A549 (cell line): ENCODE results near the gene DUSP11. TPM values are rescaled to one million over a fixed set of nuclear protein-coding genes. Genes with fewer than 3 reads are reported as not detected.
A peak's percentile ranks its signal among the peaks of the same experiment; 100 is the strongest.
"Not testable (repeated sequence)": the region's sequence is repeated elsewhere in the genome, so short reads cannot be mapped to it uniquely, and the experiment has no call there.

Experiments used
- ATAC-seq, 2 experiments: fragments of 200-7000 bp in 1 of 2; fragments of >200 bp in 1 of 2; cut with Nextera tagmentation in 1 of 2; cut with Tn5 transposase in 1 of 2; 3 replicates each; pipeline versions ENCODE4 v1.8.0 to v1.9.1; 2018 to 2020; ENCODE audit warnings: mild to moderate bottlenecking in 1 of 2, moderate library complexity in 1 of 2
- CTCF ChIA-PET: fragments of 300-600 bp; sonication (Branson Sonifier 250); formaldehyde crosslinking; extraction: SDS; loops from one replicate; lab custom pipeline; 2021; ENCODE audit warnings: antibody characterized with exemption, inconsistent platforms; lab: Yijun Ruan, JAX
- POLR2A ChIA-PET: fragments of 350-600 bp; formaldehyde crosslinking; extraction: SDS; loops from one replicate; lab custom pipeline; 2021; ENCODE audit warnings: antibody characterized with exemption, inconsistent platforms; lab: Yijun Ruan, JAX
- DNase-seq, 2 experiments: peaks; one replicate each; pipeline versions ENCODE4 v3.0.0 to v3.0.0-alpha.2; 2011 to 2016; ENCODE audit warnings: low read depth in 1 of 2, low spot score in 1 of 2
- FAIRE-seq: peaks from 2 replicates; lab custom pipeline; 2011; peaks lifted over from hg19 to GRCh38; lab: Jason Lieb, UNC
- H3K27ac ChIP-seq, 2 experiments: fragments of >200 bp; sonication (Bioruptor Twin); formaldehyde crosslinking; 3 replicates each; pipeline ENCODE4 v1.5.1; 2016 to 2017
- H3K4me1 ChIP-seq: fragments of >200 bp; sonication (Bioruptor Twin); formaldehyde crosslinking; 3 replicates; pipeline ENCODE4 v1.6.1; 2016
- H3K4me2 ChIP-seq: fragments of >200 bp; sonication (Bioruptor Twin); formaldehyde crosslinking; 3 replicates; pipeline ENCODE4 v1.6.1; 2016
- H3K4me3 ChIP-seq: fragments of >200 bp; sonication (Bioruptor Twin); formaldehyde crosslinking; 3 replicates; pipeline ENCODE4 v1.5.1; 2016
- H3K9me3 ChIP-seq: fragments of >200 bp; sonication (Bioruptor Twin); formaldehyde crosslinking; 3 replicates; pipeline ENCODE4 v1.6.1; 2016
- BHLHE40 ChIP-seq: IDR thresholded peaks from 2 replicates; pipeline ENCODE4 v1.6.1; 2012; ENCODE audit warnings: low read depth, low read length, inconsistent platforms
- CBX2 ChIP-seq: fragments of 200-600 bp; sonication (generic); IDR thresholded peaks from 2 replicates; pipeline ENCODE4 v1.6.1; 2016; ENCODE audit warnings: low read depth, mild to moderate bottlenecking, borderline replicate concordance
- CBX8 ChIP-seq: fragments of 200-600 bp; sonication (generic); IDR thresholded peaks from 2 replicates; pipeline ENCODE4 v1.6.1; 2016
- CEBPB ChIP-seq, 2 experiments: fragments of >200 bp in 1 of 2; sonication (Bioruptor Twin) in 1 of 2; formaldehyde crosslinking in 1 of 2; IDR thresholded peaks; 2 replicates each; pipeline ENCODE4 v1.6.1; 2012 to 2016
- EHF ChIP-seq: fragments of 250-450 bp; sonication (Bioruptor Pico); IDR thresholded peaks from 2 replicates; pipeline ENCODE4 v1.5.0; 2020; ENCODE audit warnings: mild to moderate bottlenecking
- EHMT2 ChIP-seq: fragments of 200-600 bp; sonication (generic); IDR thresholded peaks from 2 replicates; pipeline ENCODE4 v1.6.1; 2016; ENCODE audit warnings: antibody characterized with exemption, low read depth, mild to moderate bottlenecking, moderate library complexity
- ELK1 ChIP-seq: fragments of 150-350 bp; IDR thresholded peaks from 2 replicates; pipeline ENCODE4 v1.6.1; 2014; ENCODE audit warnings: low read depth, mild to moderate bottlenecking, low read length
- GATA3 ChIP-seq: IDR thresholded peaks from 2 replicates; pipeline ENCODE4 v1.6.1; 2012; ENCODE audit warnings: borderline replicate concordance
- HOXA7 ChIP-seq: fragments of 250-450 bp; sonication (Bioruptor Pico); IDR thresholded peaks from 2 replicates; pipeline ENCODE4 v1.5.0; 2020; ENCODE audit warnings: mild to moderate bottlenecking, moderate library complexity
- JUNB ChIP-seq: fragments of >200 bp; sonication (Bioruptor Twin); formaldehyde crosslinking; IDR thresholded peaks from 2 replicates; pipeline ENCODE4 v1.6.1; 2016
- MAX ChIP-seq: IDR thresholded peaks from 2 replicates; pipeline ENCODE4 v1.6.1; 2012
- POLR2AphosphoS2 ChIP-seq: conservative IDR thresholded peaks from 2 replicates; pipeline ENCODE4 v1.6.1; 2012; ENCODE audit warnings: low read length, improper control_type of control experiment, inconsistent platforms
- TFCP2L1 ChIP-seq: fragments of 250-450 bp; sonication (Bioruptor Pico); IDR thresholded peaks from 2 replicates; pipeline ENCODE4 v1.5.0; 2021; ENCODE audit warnings: mild to moderate bottlenecking
- USF2 ChIP-seq: fragments of 450-650 bp; IDR thresholded peaks from 2 replicates; pipeline ENCODE4 v1.6.1; 2014; ENCODE audit warnings: antibody characterized with exemption
- ZNF302 ChIP-seq: fragments of 250-450 bp; sonication (Bioruptor Pico); IDR thresholded peaks from 2 replicates; pipeline ENCODE4 v1.9.0; 2021; ENCODE audit warnings: inconsistent platforms, mild to moderate bottlenecking, moderate library complexity
- WGBS: methylation state at CpG from one replicate; pipeline ENCODE4 v1.1.6; 2017; ENCODE audit errors: missing lambda C conversion rate; 5-methylcytosine and 5-hydroxymethylcytosine counted together
- polyA plus RNA-seq, 4 experiments: library from polyadenylated mRNA; depleted of rRNA in 3 of 4; stranded (reverse); fragments of >200 nt; fragmentation: RNase III in 1 of 4; extraction: RNeasy Plus Mini Kit Qiagen cat#74134 plus additional on column Dnase treatment in 1 of 4; gene quantifications; 2 replicates in 3 of 4; 3 replicates in 1 of 4; pipeline ENCODE4 v1.2.3, GENCODE V29; 2011 to 2017

Gene DUSP11
- polyA plus RNA-seq, 2 of the 4 experiments (the other 2 are of a cell fraction) = 26.2 to 54.8 TPM

- ChIA-PET CTCF (interaction anchor here (0.6 to 0.8 kb wide), 3 partner anchors 11 to 237 kb away, joined by 3 read pairs; no protein-coding TSS in a partner anchor), POLR2A (interaction anchor here (1.1 kb wide), 1 partner anchor 42 kb away, joined by 5 read pairs; the partner anchor contains the start of gene TPRKB)
- H3K9me3 ChIP-seq, FAIRE-seq: not testable (repeated sequence)
- Histone ChIP-seq H3K4me3 (peak overlapping the region; percentile 94), H3K27ac (peak overlapping the region; percentile 90), H3K4me1 (peaks cover 19% of the 10 kb centered on the region), H3K4me2 (peak overlapping the region; percentile 90)
- peak in 1 of 2 experiments; percentile 8 for DNase-seq
- peak in 1 of 2 experiments; percentile 3; a peak in 1 of 6 replicates for ATAC-seq
- 70% methylated on average over 18 of the region's 18 CpGs for WGBS
Measured at GRCh38 chr2:73778867-73779466, 936 bp downstream of the DUSP11 start.

- FAIRE-seq (no peak), ATAC-seq (no peak), DNase-seq (no peak)
- H3K27ac ChIP-seq = no peak overlapping the region
- H3K4me2 ChIP-seq = no peak overlapping the region
- no peaks in the 10 kb centered on the region for H3K9me3 ChIP-seq
- ChIA-PET POLR2A (no interaction called here), CTCF (interaction anchor here (0.8 kb wide), 1 partner anchor 19 kb away, joined by 4 read pairs; no protein-coding TSS in a partner anchor)
- 80% methylated on average over 8 of the region's 8 CpGs for WGBS
- peaks cover 8% of the 10 kb centered on the region for H3K4me1 ChIP-seq
- no peak for TF ChIP-seq ZNF302 (CRISPR knock-in tag)
- no peak overlapping the region for H3K4me3 ChIP-seq
Measured at GRCh38 chr2:73776869-73777519, 2.9 kb downstream of the DUSP11 start.

- ATAC-seq = no peak
- 91% methylated on average over 4 of the region's 4 CpGs for WGBS
- ChIA-PET CTCF (interaction anchor here (0.6 kb wide), 1 partner anchor 83 kb away, joined by 3 read pairs; no protein-coding TSS in a partner anchor), POLR2A (no interaction called here)
- no peak overlapping the region for H3K27ac ChIP-seq
- peaks cover 8% of the 10 kb centered on the region for H3K4me1 ChIP-seq
- H3K9me3 ChIP-seq = no peaks in the 10 kb centered on the region
- H3K4me2 ChIP-seq = no peak overlapping the region
- no peak overlapping the region for H3K4me3 ChIP-seq
- TF ChIP-seq MAX = no peak
- no peak for TF ChIP-seq POLR2AphosphoS2
- no peak for TF ChIP-seq GATA3
- no peak for TF ChIP-seq CEBPB (IDR thresholded peaks at IDR 0.05)
- no peak for TF ChIP-seq HOXA7
- no peak for TF ChIP-seq ZNF302 (CRISPR knock-in tag)
- TF ChIP-seq TFCP2L1 (CRISPR knock-in tag) = no peak
- no peak for TF ChIP-seq JUNB
- TF ChIP-seq CBX8 = no peak
- no peak for TF ChIP-seq EHF (CRISPR knock-in tag)
- no peak for TF ChIP-seq BHLHE40
- no peak for TF ChIP-seq EHMT2
- no peak for TF ChIP-seq ELK1
- TF ChIP-seq, all 56 proteins: peak for 0
- FAIRE-seq (no peak), DNase-seq (no peak)
Measured at GRCh38 chr2:73776381-73776780, 3.5 kb downstream of the DUSP11 start.

- Histone ChIP-seq H3K4me3 (no peak overlapping the region), H3K4me2 (no peak overlapping the region)
- ChIA-PET POLR2A (no interaction called here), CTCF (interaction anchor here (0.9 kb wide), 1 partner anchor 14 kb away, joined by 4 read pairs; no protein-coding TSS in a partner anchor)
- no peak for DNase-seq
- ATAC-seq = no peak
- FAIRE-seq = no peak
- TF ChIP-seq EHF (CRISPR knock-in tag) (no peak), USF2 (no peak), CEBPB (IDR thresholded peaks at IDR 0.05) (no peak), CBX2 (no peak)
- TF ChIP-seq, all 56 proteins: peak for 0
- no peaks in the 10 kb centered on the region for H3K4me1 ChIP-seq
- no peak overlapping the region for H3K27ac ChIP-seq
- no peaks in the 10 kb centered on the region for H3K9me3 ChIP-seq
Measured at GRCh38 chr2:73772819-73773218, 7.1 kb downstream of the DUSP11 start.
